GM19467 (cell line): ENCODE measurements around the gene CGREF1.
A peak's percentile ranks its signal among the peaks of the same experiment; 100 is the strongest.
"Not testable (repeated sequence)": the region's sequence is repeated elsewhere in the genome, so short reads cannot be mapped to it uniquely, and the experiment has no call there.

Source experiments
- ATAC-seq: cut with Tn5 transposase; IDR thresholded peaks from one replicate; pipeline ENCODE4 v1.9.1; 2021; ENCODE audit warnings: mild to moderate bottlenecking, moderate library complexity; ENCODE audit not compliant: unreplicated experiment

The CGREF1 gene

GRCh38 chr2:27138111-27138510 lies 19.2 kb upstream of the CGREF1 start:
- ATAC-seq = no peak

GRCh38 chr2:27137322-27137935 lies 18.5 kb upstream of the CGREF1 start:
- no peak for ATAC-seq

- ATAC-seq = no peak
Observed at GRCh38 chr2:27136751-27137150, 17.8 kb upstream of the CGREF1 start.

GRCh38 chr2:27135478-27135955 lies 16.6 kb upstream of the CGREF1 start:
- ATAC-seq = no peak

GRCh38 chr2:27134781-27135477 lies 16.0 kb upstream of the CGREF1 start:
- ATAC-seq = no peak

GRCh38 chr2:27133905-27134780 lies 15.2 kb upstream of the CGREF1 start, which contains the start of gene PREB:
PREB (minus strand) TSS chr2:27134636; CDS start chr2:27134421, 215 bp downstream.
- peak; percentile 83 for ATAC-seq

- no peak for ATAC-seq
Observed at GRCh38 chr2:27133195-27133875, 14.4 kb upstream of the CGREF1 start.

GRCh38 chr2:27131429-27131828 lies 12.5 kb upstream of the CGREF1 start:
- ATAC-seq = no peak

GRCh38 chr2:27130396-27130795 lies 11.5 kb upstream of the CGREF1 start:
- no peak for ATAC-seq

- ATAC-seq = no peak
Observed at GRCh38 chr2:27128668-27129571, 10.0 kb upstream of the CGREF1 start.

GRCh38 chr2:27127883-27128667 lies 9.1 kb upstream of the CGREF1 start:
- no peak for ATAC-seq

- ATAC-seq = no peak
Observed at GRCh38 chr2:27126252-27126710, 7.4 kb upstream of the CGREF1 start.

GRCh38 chr2:27125104-27125503 lies 6.2 kb upstream of the CGREF1 start:
- no peak for ATAC-seq

GRCh38 chr2:27123302-27124150 lies 4.6 kb upstream of the CGREF1 start, which contains the start of gene ABHD1:
ABHD1 (plus strand) TSS chr2:27123815; CDS start chr2:27123949, 134 bp downstream.
- no peak for ATAC-seq

- ATAC-seq = no peak
Observed at GRCh38 chr2:27122791-27123190, 3.9 kb upstream of the CGREF1 start.

GRCh38 chr2:27121906-27122305 lies 3.0 kb upstream of the CGREF1 start:
- ATAC-seq = no peak

- not testable (repeated sequence) for ATAC-seq
Observed at GRCh38 chr2:27119330-27119670, 372 bp upstream of the CGREF1 start.

GRCh38 chr2:27117995-27118524 lies 868 bp downstream of the CGREF1 start:
- ATAC-seq = no peak
